HEK293T (cell line): ENCODE results near the gene DLX6.

ENCODE experiments used
- CTCF ChIA-PET: fragments of 350-600 bp; formaldehyde crosslinking; extraction: SDS; loops from one replicate; lab custom pipeline; 2021; ENCODE audit warnings: antibody characterized with exemption, inconsistent platforms; lab: Yijun Ruan, JAX
- POLR2A ChIA-PET: fragments of 350-600 bp; formaldehyde crosslinking; extraction: SDS; loops from one replicate; lab custom pipeline; 2020; ENCODE audit warnings: antibody characterized with exemption, inconsistent platforms; lab: Yijun Ruan, JAX
- DNase-seq: peaks from one replicate; pipeline ENCODE4 v3.0.0; 2012; ENCODE audit warnings: mixed read lengths; ENCODE audit errors: extremely low spot score
- ARNT ChIP-seq: fragments of 450-650 bp; IDR thresholded peaks from 2 replicates; pipeline ENCODE4 v1.6.1; 2017; ENCODE audit warnings: mild to moderate bottlenecking
- BHLHE40 ChIP-seq: fragments of 450-650 bp; IDR thresholded peaks from 2 replicates; pipeline ENCODE4 v1.6.1; 2016; ENCODE audit warnings: mild to moderate bottlenecking, moderate library complexity, borderline replicate concordance
- CTBP1 ChIP-seq: fragments of 450-650 bp; IDR thresholded peaks from 2 replicates; pipeline ENCODE4 v1.6.1; 2016; ENCODE audit warnings: borderline replicate concordance
- ELF4 ChIP-seq: fragments of 450-650 bp; IDR thresholded peaks from 2 replicates; pipeline ENCODE4 v1.6.1; 2017; ENCODE audit warnings: antibody characterized with exemption
- FOXA1 ChIP-seq: fragments of 450-650 bp; IDR thresholded peaks from 2 replicates; pipeline ENCODE4 v1.6.1; 2016; ENCODE audit warnings: mild to moderate bottlenecking
- FOXK2 ChIP-seq: fragments of 450-650 bp; IDR thresholded peaks from 2 replicates; pipeline ENCODE4 v1.6.1; 2016; ENCODE audit warnings: mild to moderate bottlenecking
- FOXM1 ChIP-seq: fragments of 450-650 bp; IDR thresholded peaks from 2 replicates; pipeline ENCODE4 v1.6.1; 2017; ENCODE audit warnings: mild to moderate bottlenecking, borderline replicate concordance
- HDGF ChIP-seq: fragments of 450-650 bp; IDR thresholded peaks from 2 replicates; pipeline ENCODE4 v1.6.1; 2017; ENCODE audit warnings: antibody characterized with exemption, borderline replicate concordance
- L3MBTL2 ChIP-seq: fragments of 450-650 bp; conservative IDR thresholded peaks from 2 replicates; pipeline ENCODE4 v1.6.1; 2016; ENCODE audit warnings: mild to moderate bottlenecking
- LEF1 ChIP-seq: fragments of 450-650 bp; IDR thresholded peaks from 2 replicates; pipeline ENCODE4 v1.6.1; 2017; ENCODE audit warnings: mild to moderate bottlenecking, borderline replicate concordance
- NFRKB ChIP-seq: fragments of 450-650 bp; IDR thresholded peaks from 2 replicates; pipeline ENCODE4 v1.6.1; 2016; ENCODE audit warnings: mild to moderate bottlenecking, moderate library complexity
- SP1 ChIP-seq: fragments of 450-650 bp; IDR thresholded peaks from 2 replicates; pipeline ENCODE4 v1.6.1; 2017
- SUZ12 ChIP-seq: fragments of 450-650 bp; IDR thresholded peaks from 2 replicates; pipeline ENCODE4 v1.6.1; 2016; ENCODE audit warnings: mild to moderate bottlenecking
- TARDBP ChIP-seq: fragments of 450-650 bp; IDR thresholded peaks from 2 replicates; pipeline ENCODE4 v1.6.1; 2016
- ZNF384 ChIP-seq: fragments of 450-650 bp; IDR thresholded peaks from 2 replicates; pipeline ENCODE4 v1.6.1; 2016
- TF ChIP-seq, protein P1 (sequence below): fragments of 450-650 bp; IDR thresholded peaks from 2 replicates; pipeline ENCODE4 v1.6.1; 2016

The DLX6 gene

GRCh38 chr7:97008275-97008917 is 3.0 kb downstream of the DLX6 start:
- CTCF ChIA-PET, result no interaction called here
- POLR2A ChIA-PET, result interaction anchor here (1.3 to 3.9 kb wide), 2 partner anchors 9 to 16 kb away, joined by 3 to 21 read pairs; partner anchors contain the start of gene DLX5
- TF ChIP-seq LEF1, result no peak
- no peak for TF ChIP-seq TARDBP
- no peak for TF ChIP-seq L3MBTL2
- TF ChIP-seq ELF4, result no peak
- no peak for TF ChIP-seq FOXM1
- no peak for TF ChIP-seq ZNF384
- TF ChIP-seq BHLHE40, result no peak
- TF ChIP-seq NFRKB, result no peak
- no peak for TF ChIP-seq FOXK2
- no peak for TF ChIP-seq SUZ12
- TF ChIP-seq, protein P1, sequence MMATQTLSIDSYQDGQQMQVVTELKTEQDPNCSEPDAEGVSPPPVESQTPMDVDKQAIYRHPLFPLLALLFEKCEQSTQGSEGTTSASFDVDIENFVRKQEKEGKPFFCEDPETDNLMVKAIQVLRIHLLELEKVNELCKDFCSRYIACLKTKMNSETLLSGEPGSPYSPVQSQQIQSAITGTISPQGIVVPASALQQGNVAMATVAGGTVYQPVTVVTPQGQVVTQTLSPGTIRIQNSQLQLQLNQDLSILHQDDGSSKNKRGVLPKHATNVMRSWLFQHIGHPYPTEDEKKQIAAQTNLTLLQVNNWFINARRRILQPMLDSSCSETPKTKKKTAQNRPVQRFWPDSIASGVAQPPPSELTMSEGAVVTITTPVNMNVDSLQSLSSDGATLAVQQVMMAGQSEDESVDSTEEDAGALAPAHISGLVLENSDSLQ, result no peak
- TF ChIP-seq HDGF, result no peak
- TF ChIP-seq CTBP1, result no peak
- no peak for TF ChIP-seq SP1
- TF ChIP-seq FOXA1, result no peak
- TF ChIP-seq ARNT, result no peak
- no peak for DNase-seq

DNA sequence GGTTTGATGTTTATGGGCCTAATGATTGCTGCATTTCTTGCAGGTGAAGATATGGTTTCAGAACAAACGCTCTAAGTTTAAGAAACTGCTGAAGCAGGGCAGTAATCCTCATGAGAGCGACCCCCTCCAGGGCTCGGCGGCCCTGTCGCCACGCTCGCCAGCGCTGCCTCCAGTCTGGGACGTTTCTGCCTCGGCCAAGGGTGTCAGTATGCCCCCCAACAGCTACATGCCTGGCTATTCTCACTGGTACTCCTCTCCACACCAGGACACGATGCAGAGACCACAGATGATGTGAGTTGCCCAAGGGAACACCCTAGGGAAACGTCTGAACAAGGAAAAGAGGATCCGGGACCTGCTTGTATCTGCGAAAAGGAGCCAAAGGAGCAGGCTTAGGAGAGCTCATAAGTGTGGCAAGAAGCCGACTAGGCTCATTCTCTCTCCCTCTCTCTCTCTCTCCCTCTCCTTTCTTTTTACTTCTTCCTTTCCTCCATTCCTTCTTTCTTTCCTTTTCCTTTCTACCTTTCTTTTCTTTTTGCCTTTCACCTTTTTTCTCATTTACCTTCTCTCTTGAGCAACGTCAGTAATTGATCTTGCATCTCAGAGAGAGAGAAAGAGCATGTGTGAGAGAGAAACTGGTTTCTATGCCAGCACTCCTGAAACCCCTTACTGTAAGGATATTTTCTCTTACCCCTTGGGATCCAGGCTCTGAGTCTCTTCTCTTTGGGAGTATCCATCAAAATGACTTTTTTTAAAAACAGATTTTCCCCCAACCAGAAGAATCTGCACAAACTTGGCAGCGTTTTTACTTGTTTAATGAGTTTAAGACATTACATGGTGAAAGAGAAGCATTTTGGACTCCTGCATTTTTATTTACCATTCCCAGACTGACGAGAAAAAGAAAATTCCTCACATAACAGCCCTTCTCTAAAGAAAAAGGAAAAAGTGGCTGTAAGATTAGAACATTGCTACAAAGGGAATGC is 4.7 kb downstream of the DLX6 start:
- TF ChIP-seq ELF4, result no peak
- no peak for TF ChIP-seq L3MBTL2
- no peak for TF ChIP-seq BHLHE40
- TF ChIP-seq FOXM1, result no peak
- TF ChIP-seq LEF1, result no peak
- TF ChIP-seq ARNT, result no peak
- no peak for TF ChIP-seq FOXA1
- TF ChIP-seq ZNF384, result no peak
- TF ChIP-seq TARDBP, result no peak
- TF ChIP-seq SUZ12, result no peak
- TF ChIP-seq CTBP1, result no peak
- no peak for TF ChIP-seq FOXK2
- TF ChIP-seq, protein P1, result no peak
- TF ChIP-seq SP1, result no peak
- no peak for TF ChIP-seq NFRKB
- TF ChIP-seq HDGF, result no peak
- POLR2A ChIA-PET, result no interaction called here
- no peak for DNase-seq
- CTCF ChIA-PET, result no interaction called here

DNA sequence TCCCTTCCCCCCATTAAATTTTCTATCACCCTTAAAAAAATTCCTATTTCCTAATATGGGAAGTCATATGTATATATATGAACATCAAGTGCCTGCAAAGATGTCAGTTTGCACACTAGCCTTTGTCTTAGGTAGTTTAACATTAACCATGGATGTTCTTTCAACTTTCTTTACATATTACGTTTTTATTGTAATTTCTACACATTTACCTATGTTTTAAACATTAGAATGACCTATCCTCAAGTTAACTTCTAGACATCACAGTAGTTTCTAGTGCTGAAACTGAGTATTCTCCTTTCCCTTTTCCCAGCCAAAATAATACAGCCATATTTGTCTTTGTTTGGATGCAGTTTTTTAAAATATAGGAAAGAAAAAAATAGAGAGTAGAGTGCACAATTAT is 5.8 kb downstream of the DLX6 start:
- no peak for DNase-seq
- ChIA-PET POLR2A (no interaction called here), CTCF (no interaction called here)
- TF ChIP-seq ZNF384 (no peak), L3MBTL2 (no peak), SP1 (no peak), HDGF (no peak), ELF4 (no peak), NFRKB (no peak)

- DNase-seq, result no peak
- ChIA-PET CTCF (no interaction called here), POLR2A (no interaction called here)
- TF ChIP-seq CTBP1 (no peak), SUZ12 (no peak), LEF1 (no peak), ZNF384 (no peak)
Measured at GRCh38 chr7:97011536-97012364, 6.4 kb downstream of the DLX6 start.

DNA sequence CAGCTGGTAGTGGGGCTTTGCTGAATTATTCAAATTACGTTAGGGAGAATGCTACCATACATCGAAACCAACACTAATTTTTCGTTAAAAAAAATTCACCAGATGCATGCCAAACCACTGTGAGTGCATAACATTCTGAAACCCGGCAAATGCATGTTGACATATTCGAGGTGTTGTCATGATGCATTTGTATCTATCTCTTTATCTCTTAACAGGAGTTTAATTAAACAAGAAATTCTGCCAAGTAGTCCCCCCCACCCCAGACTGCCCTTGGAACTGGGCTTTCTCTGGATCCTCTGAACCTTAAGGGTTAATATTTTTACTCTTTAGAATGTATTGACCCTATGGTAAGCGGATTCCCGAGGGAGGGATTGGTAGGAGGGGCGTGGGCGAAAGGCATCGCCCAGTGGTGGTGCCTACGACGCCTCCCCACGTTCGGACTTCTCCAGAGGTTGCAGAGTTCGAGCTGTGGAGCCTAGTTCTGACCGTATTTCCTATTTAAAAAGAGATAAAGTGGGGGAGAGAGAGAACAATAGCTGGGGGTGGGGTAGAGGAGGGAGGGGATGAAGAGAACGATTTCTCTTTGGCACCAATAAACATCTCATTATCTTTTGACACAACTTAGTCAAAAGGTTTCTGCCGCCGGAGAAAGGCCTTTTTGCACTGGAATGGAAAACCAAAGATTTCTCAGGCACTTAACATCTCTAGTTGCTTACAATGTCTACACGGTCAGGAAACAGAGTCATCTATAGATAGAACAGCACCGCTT is 7.2 kb downstream of the DLX6 start:
- ChIA-PET CTCF (interaction anchor here (0.5 to 0.7 kb wide), 2 partner anchors 23 to 455 kb away, joined by 3 to 4 read pairs; no protein-coding TSS in a partner anchor), POLR2A (no interaction called here)
- no peak for DNase-seq
- TF ChIP-seq ELF4, result no peak
- TF ChIP-seq, protein P1, result no peak
- no peak for TF ChIP-seq ARNT
- no peak for TF ChIP-seq TARDBP
- no peak for TF ChIP-seq HDGF
- TF ChIP-seq FOXM1, result no peak
- TF ChIP-seq ZNF384, result no peak
- no peak for TF ChIP-seq FOXK2
- TF ChIP-seq SP1, result no peak
- no peak for TF ChIP-seq L3MBTL2
- no peak for TF ChIP-seq BHLHE40
- no peak for TF ChIP-seq FOXA1
- TF ChIP-seq NFRKB, result no peak
- no peak for TF ChIP-seq CTBP1
- no peak for TF ChIP-seq SUZ12
- no peak for TF ChIP-seq LEF1
